Pancreas (tissue), 10 donors: ENCODE results near the gene CCDC51. TPM values are rescaled to one million over a fixed set of nuclear protein-coding genes. Genes with fewer than 3 reads are reported as not detected.

ENCODE experiments used
- ATAC-seq, 4 donors: fragments of 200-7000 bp; cut with Tn5 transposase; one replicate each; pipeline versions ENCODE4 v1.8.0 to v1.9.1; 2020; ENCODE audit warnings: mild to moderate bottlenecking in 4 of 4, moderate library complexity in 4 of 4
- DNase-seq, 6 donors: peaks; one replicate each; pipeline ENCODE4 v3.0.0-alpha.2; 2020
- FAIRE-seq: peaks from 2 replicates; lab custom pipeline; 2012; peaks lifted over from hg19 to GRCh38; lab: Jason Lieb, UNC
- H3K27ac ChIP-seq, 4 donors: fragments of 200-600 bp; sonication (generic); 1 replicate in 3 of 4; 2 replicates in 1 of 4; pipeline versions ENCODE4 v1.5.0 to v1.8.0; 2020
- H3K27me3 ChIP-seq, 4 donors: fragments of 200-600 bp; one replicate each; pipeline ENCODE4 v1.8.0; 2021
- H3K36me3 ChIP-seq, 3 donors: fragments of 200-600 bp; sonication (generic) in 1 of 3; one replicate each; pipeline versions ENCODE4 v1.5.0 to v1.8.0; 2020 to 2021
- H3K4me1 ChIP-seq, 3 donors: fragments of 200-600 bp; one replicate each; pipeline ENCODE4 v1.8.0; 2021
- H3K4me3 ChIP-seq, 4 donors: fragments of 200-600 bp; sonication (generic) in 2 of 4; one replicate each; pipeline versions ENCODE4 v1.5.0 to v1.8.0; 2020 to 2021
- H3K9me3 ChIP-seq, 4 donors: fragments of 200-600 bp; one replicate each; pipeline ENCODE4 v1.8.0; 2021
- CTCF ChIP-seq, 4 donors: fragments of 200-600 bp; sonication (generic) in 3 of 4; IDR thresholded peaks; one replicate each; pipeline versions ENCODE4 v1.5.0 to v1.8.0; 2021; ENCODE audit warnings: antibody characterized with exemption in 4 of 4
- WGBS, 2 donors: extraction: QIAGEN DNeasy Blood & Tissue Kit; methylation state at CpG; one replicate each; pipeline ENCODE4 v1.1.7; 2013; 5-methylcytosine and 5-hydroxymethylcytosine counted together
- intact Hi-C, 3 donors: fragments of 100-400 bp; cut with DNase I; formaldehyde crosslinking; loops; one replicate each; pipeline versions ENCODE4 v1.11.1 to v1.14.2; 2022
- polyA plus RNA-seq, 2 donors: library from polyadenylated mRNA; stranded (reverse); fragments of 200-250 nt; gene quantifications; one replicate each; pipeline ENCODE4 v1.2.3, GENCODE V29; 2013
- total RNA-seq, 6 donors: library from RNA; stranded (reverse); fragmentation: NEBNext Ultra II Directional in 4 of 6; extraction: Animal tissue kit (Norgen Biotek cat#: 25700) in 4 of 6; gene quantifications; one replicate each; pipeline versions ENCODE4 v1.2.1 to v1.2.4, GENCODE V29; 2021 to 2023
- donor health status: healthy with polysubstance abuse.
- donor health status: DM: no; HTN: no; CAD: no; lungs with moderate emphysema.
- donor health status: DM: no; HTN: no; CAD: no.
- donor health status: control.
- donor health status: control.
- donor health status: Bipolar disorder and iron deficiency.
- donor health status: DM: yes; HTN: yes; CAD: no.
- donor health status: DM: no; HTN: no; CAD: no.
- donor health status: DM: no; HTN: no; CAD: no.
- donor health status: DM: yes; HTN: yes; CAD: no.

Gene CCDC51
- total and polyA plus RNA-seq, 8 donors: 1.6 to 5.8 (median 3.3) TPM

GRCh38 chr3:48405343-48405881, 34.5 kb downstream of the CCDC51 start:
- ATAC-seq (no peak), FAIRE-seq (no peak), DNase-seq (peak; percentile 1 to 59 (median 26))
- H3K27ac ChIP-seq: no peak overlapping the region
- no peak for TF ChIP-seq CTCF (IDR thresholded peaks at IDR 0.05)
- H3K36me3 ChIP-seq: peaks cover 0 to 47% (median 0%) of the 10 kb centered on the region in 3 donors
- intact Hi-C loops: no loop called here
- H3K4me1 ChIP-seq: no peaks in the 10 kb centered on the region
- 84 to 90% methylated on average over 13 of the region's 13 CpGs for WGBS, 2 donors
- H3K4me3 ChIP-seq: no peak overlapping the region
- H3K27me3 ChIP-seq: no peaks in the 10 kb centered on the region
- no peaks in the 10 kb centered on the region for H3K9me3 ChIP-seq

GRCh38 chr3:48404440-48405342, 35.2 kb downstream of the CCDC51 start:
- no peak for TF ChIP-seq CTCF (IDR thresholded peaks at IDR 0.05)
- no peak overlapping the region for H3K27ac ChIP-seq
- H3K27me3 ChIP-seq: no peaks in the 10 kb centered on the region
- DNase-seq (peak in 5 of 6 donors; percentile 4 to 44 (median 12)), ATAC-seq (no peak), FAIRE-seq (no peak)
- intact Hi-C loops: loop anchor here in 2 of 3 donors (5.0 kb wide), 1 partner anchor 33 kb away; no protein-coding TSS in a partner anchor
- WGBS, 2 donors: 71 to 75% methylated on average over 21 of the region's 21 CpGs
- H3K9me3 ChIP-seq: no peaks in the 10 kb centered on the region
- H3K4me1 ChIP-seq: peaks cover 0 to 3% (median 2%) of the 10 kb centered on the region in 3 donors
- H3K36me3 ChIP-seq: peaks cover 0 to 39% (median 0%) of the 10 kb centered on the region in 3 donors
- H3K4me3 ChIP-seq: no peak overlapping the region

- peak; percentile 2 to 58 (median 20) for DNase-seq
- intact Hi-C loops: loop anchor here in 2 of 3 donors (5.0 kb wide), 1 partner anchor 34 kb away; no protein-coding TSS in a partner anchor
Measured at GRCh38 chr3:48403533-48404439, 36.1 kb downstream of the CCDC51 start.

More at GRCh38 chr3:48403533-48404439, 36.1 kb downstream of the CCDC51 start:
- 77 to 83% methylated on average over 15 of the region's 15 CpGs for WGBS, 2 donors
- peaks cover 0 to 30% (median 0%) of the 10 kb centered on the region in 3 donors for H3K36me3 ChIP-seq
- no peak for FAIRE-seq
- no peak overlapping the region for H3K27ac ChIP-seq
- peaks cover 4 to 11% (median 11%) of the 10 kb centered on the region in 3 donors for H3K4me1 ChIP-seq
- no peaks in the 10 kb centered on the region for H3K9me3 ChIP-seq
- ATAC-seq: no peak
- no peak for TF ChIP-seq CTCF (IDR thresholded peaks at IDR 0.05)
- no peaks in the 10 kb centered on the region for H3K27me3 ChIP-seq
- no peak overlapping the region for H3K4me3 ChIP-seq
